MM.1S (cell line): ENCODE results near the gene TRIM66.

Experiments
- CTCF ChIP-seq: fragments of 300-600 bp; sonication (generic); IDR thresholded peaks from 2 replicates; pipeline ENCODE4 v1.5.1; 2016; ENCODE audit warnings: antibody characterized with exemption, low read length, mixed read lengths
- EZH2 ChIP-seq: fragments of 300-600 bp; sonication (generic); optimal IDR thresholded peaks from 2 replicates; pipeline ENCODE3; 2017; ENCODE audit warnings: low read depth, mild to moderate bottlenecking, antibody characterized with exemption, low read length, mixed read lengths
- EZH2phosphoT487 ChIP-seq: fragments of 300-600 bp; sonication (generic); IDR thresholded peaks from 2 replicates; pipeline ENCODE4 v1.6.1; 2018; ENCODE audit warnings: antibody characterized with exemption, low read length

GRCh38 chr11:8601376-8602133 is 80.9 kb downstream of the TRIM66 start:
- TF ChIP-seq CTCF (no peak), EZH2 (no peak), EZH2phosphoT487 (no peak)
